GM21528 (cell line): ENCODE results near the gene PTPN9.
"Not testable (repeated sequence)": the region's sequence is repeated elsewhere in the genome, so short reads cannot be mapped to it uniquely, and the experiment has no call there.

ENCODE experiments used
- ATAC-seq: cut with Tn5 transposase; IDR thresholded peaks from one replicate; pipeline ENCODE4 v1.9.1; 2021; ENCODE audit warnings: mild to moderate bottlenecking, moderate library complexity; ENCODE audit not compliant: unreplicated experiment, low FRiP score

The PTPN9 gene

GRCh38 chr15:75584121-75584520, 5.0 kb upstream of the PTPN9 start:
- no peak for ATAC-seq

GRCh38 chr15:75583701-75584100, 4.6 kb upstream of the PTPN9 start:
- ATAC-seq: no peak

GRCh38 chr15:75582943-75583342, 3.8 kb upstream of the PTPN9 start:
- ATAC-seq: not testable (repeated sequence)

GRCh38 chr15:75578173-75578947, 755 bp downstream of the PTPN9 start:
- no peak for ATAC-seq

- no peak for ATAC-seq
Measured at GRCh38 chr15:75577401-75578172, 1.5 kb downstream of the PTPN9 start.

GRCh38 chr15:75573648-75574384, 5.3 kb downstream of the PTPN9 start:
- no peak for ATAC-seq

GRCh38 chr15:75570126-75570845, 8.8 kb downstream of the PTPN9 start:
- ATAC-seq: no peak

GRCh38 chr15:75565062-75565970, 13.8 kb downstream of the PTPN9 start:
- no peak for ATAC-seq

- no peak for ATAC-seq
Measured at GRCh38 chr15:75561888-75562287, 17.2 kb downstream of the PTPN9 start.

- ATAC-seq: not testable (repeated sequence)
Measured at GRCh38 chr15:75559360-75559759, 19.8 kb downstream of the PTPN9 start.

- ATAC-seq: not testable (repeated sequence)
Measured at GRCh38 chr15:75558955-75559354, 20.2 kb downstream of the PTPN9 start.

GRCh38 chr15:75554717-75555116, 24.4 kb downstream of the PTPN9 start:
- no peak for ATAC-seq

- ATAC-seq: no peak
Measured at GRCh38 chr15:75553659-75554058, 25.5 kb downstream of the PTPN9 start.

GRCh38 chr15:75551091-75551490, 28.0 kb downstream of the PTPN9 start:
- no peak for ATAC-seq

GRCh38 chr15:75545064-75545463, 34.1 kb downstream of the PTPN9 start:
- no peak for ATAC-seq

- ATAC-seq: no peak
Measured at GRCh38 chr15:75544359-75544758, 34.8 kb downstream of the PTPN9 start.

GRCh38 chr15:75542949-75543545, 36.1 kb downstream of the PTPN9 start:
- ATAC-seq: not testable (repeated sequence)

GRCh38 chr15:75542386-75542797, 36.7 kb downstream of the PTPN9 start:
- ATAC-seq: no peak

GRCh38 chr15:75538376-75538775, 40.7 kb downstream of the PTPN9 start:
- ATAC-seq: no peak
